GM12878 (cell line): ENCODE measurements around the gene WFDC12. TPM values are rescaled to one million over a fixed set of nuclear protein-coding genes. Genes with fewer than 3 reads are reported as not detected.

ENCODE experiments used
- ATAC-seq: fragments of 200-7000 bp; cut with Tn5 transposase; 3 replicates; pipeline ENCODE4 v1.9.1; 2020; ENCODE audit warnings: mild to moderate bottlenecking, moderate library complexity
- BruUV-seq: library from RNA; stranded (reverse); fragments of 400-500 nt; replicated peaks from 2 replicates; lab custom pipeline; 2021; lab: Mats Ljungman, UMichigan
- CTCF ChIA-PET: fragments of 300-600 bp; sonication (Branson Sonifier 250); formaldehyde crosslinking; extraction: SDS; loops from one replicate; lab custom pipeline; 2021; ENCODE audit warnings: inconsistent platforms; lab: Yijun Ruan, JAX
- POLR2A ChIA-PET: fragments of 350-600 bp; formaldehyde crosslinking; extraction: SDS; loops from one replicate; lab custom pipeline; 2021; ENCODE audit warnings: inconsistent platforms; lab: Charles Lee
- RAD21 ChIA-PET: fragments of 300-600 bp; sonication (Branson Sonifier 250); formaldehyde crosslinking; loops from one replicate; lab custom pipeline; 2023; ENCODE audit warnings: antibody characterized with exemption; ENCODE audit not compliant: unreplicated experiment; lab: Charles Lee
- SMC1A ChIA-PET: fragments of 300-600 bp; sonication (Branson Sonifier 250); formaldehyde crosslinking; loops from one replicate; lab custom pipeline; 2023; ENCODE audit not compliant: unreplicated experiment, uncharacterized antibody; lab: Charles Lee
- DNase-seq: peaks from one replicate; pipeline ENCODE4 v3.0.0-alpha.2; 2011; ENCODE audit warnings: low read depth, low spot score
- FAIRE-seq: peaks from 3 replicates; lab custom pipeline; 2011; peaks lifted over from hg19 to GRCh38; lab: Jason Lieb, UNC
- H2AFZ ChIP-seq: 2 replicates; pipeline ENCODE4 v1.6.0; 2011; ENCODE audit warnings: low read depth, low read length, control low read depth; ENCODE audit not compliant: control insufficient read depth
- H3K27ac ChIP-seq: 2 replicates; pipeline ENCODE4 v1.5.1; 2011; ENCODE audit warnings: control low read depth; ENCODE audit not compliant: control insufficient read depth, insufficient read depth
- H3K27me3 ChIP-seq, 2 experiments: replicated peaks in 1 of 2; 2 replicates each; pipeline versions ENCODE4 v1.6.0 to v1.6.1; 2011; ENCODE audit warnings: low read length in 1 of 2; ENCODE audit not compliant: control insufficient read depth in 2 of 2, insufficient read depth in 2 of 2
- H3K36me3 ChIP-seq, 2 experiments: 2 replicates each; pipeline ENCODE4 v1.5.1; 2011; ENCODE audit warnings: low read length in 1 of 2; ENCODE audit not compliant: control insufficient read depth in 2 of 2, insufficient read depth in 2 of 2
- H3K4me1 ChIP-seq: 2 replicates; pipeline ENCODE4 v1.6.1; 2011; ENCODE audit warnings: mild to moderate bottlenecking, low read length, moderate library complexity, mixed read lengths; ENCODE audit not compliant: control insufficient read depth, insufficient read depth
- H3K4me2 ChIP-seq: 2 replicates; pipeline ENCODE4 v1.6.0; 2011; ENCODE audit warnings: control low read depth; ENCODE audit not compliant: control insufficient read depth, insufficient read depth
- H3K4me3 ChIP-seq: fragments of 200-600 bp; sonication (generic); 2 replicates; pipeline ENCODE4 v1.5.1; 2016
- H3K79me2 ChIP-seq: 2 replicates; pipeline ENCODE4 v1.6.0; 2011; ENCODE audit warnings: low read length; ENCODE audit not compliant: control insufficient read depth, insufficient read depth
- H3K9ac ChIP-seq: 2 replicates; pipeline ENCODE4 v1.8.0; 2011; ENCODE audit warnings: low read length, control low read depth, mixed read lengths; ENCODE audit not compliant: control insufficient read depth, insufficient read depth
- H3K9me3 ChIP-seq: replicated peaks from 3 replicates; pipeline ENCODE4 v1.5.1; 2011; ENCODE audit warnings: mild to moderate bottlenecking, low read length; ENCODE audit not compliant: control insufficient read depth, insufficient read depth
- H4K20me1 ChIP-seq: 2 replicates; pipeline ENCODE4 v1.6.0; 2011; ENCODE audit not compliant: control insufficient read depth, insufficient read depth
- BMI1 ChIP-seq: fragments of 450-650 bp; IDR thresholded peaks from 2 replicates; pipeline ENCODE4 v1.6.1; 2016; ENCODE audit warnings: mild to moderate bottlenecking, moderate library complexity, borderline replicate concordance
- CTCF ChIP-seq, 3 experiments: IDR thresholded peaks in 2 of 3; conservative IDR thresholded peaks in 1 of 3; 2 replicates each; pipeline ENCODE4 v1.5.1; 2011; ENCODE audit warnings: low read depth in 3 of 3, low read length in 3 of 3, mild to moderate bottlenecking in 3 of 3, control low read depth in 2 of 3, moderate library complexity in 2 of 3, inconsistent platforms in 1 of 3, mixed read lengths in 1 of 3; ENCODE audit not compliant: control insufficient read depth in 2 of 3, insufficient read depth in 1 of 3; ENCODE audit errors: extremely low read depth in 1 of 3
- E2F8 ChIP-seq: fragments of 450-650 bp; IDR thresholded peaks from 2 replicates; pipeline ENCODE4 v1.6.1; 2018; ENCODE audit warnings: mild to moderate bottlenecking, low read depth, moderate library complexity; ENCODE audit not compliant: partially characterized antibody
- EED ChIP-seq: sonication (generic); IDR thresholded peaks from 2 replicates; pipeline ENCODE4 v1.6.1; 2016; ENCODE audit warnings: antibody characterized with exemption, low read depth
- GABPA ChIP-seq: IDR thresholded peaks from 2 replicates; pipeline ENCODE4 v1.6.1; 2014; ENCODE audit warnings: antibody characterized with exemption, low read depth, mild to moderate bottlenecking, inconsistent platforms
- IRF4 ChIP-seq: IDR thresholded peaks from 2 replicates; pipeline ENCODE4 v1.6.1; 2011; ENCODE audit warnings: low read depth, low read length
- JUNB ChIP-seq: IDR thresholded peaks from 2 replicates; pipeline ENCODE4 v1.6.1; 2016; ENCODE audit warnings: antibody characterized with exemption, mild to moderate bottlenecking
- KDM1A ChIP-seq: fragments of 200-600 bp; sonication (generic); IDR thresholded peaks from 2 replicates; pipeline ENCODE4 v1.6.1; 2016; ENCODE audit warnings: borderline replicate concordance
- MYB ChIP-seq: fragments of 150-350 bp; IDR thresholded peaks from 2 replicates; pipeline ENCODE4 v1.6.1; 2014; ENCODE audit warnings: mild to moderate bottlenecking, low read depth, low read length, borderline replicate concordance
- NFYA ChIP-seq: IDR thresholded peaks from 2 replicates; pipeline ENCODE4 v1.6.1; 2011; ENCODE audit warnings: low read depth, mild to moderate bottlenecking, low read length, improper control_type of control experiment, borderline replicate concordance
- POLR2A ChIP-seq: IDR thresholded peaks from 2 replicates; pipeline ENCODE4 v1.6.1; 2011; ENCODE audit warnings: low read depth, mild to moderate bottlenecking, low read length
- RAD21 ChIP-seq: IDR thresholded peaks from 2 replicates; pipeline ENCODE4 v1.6.1; 2011; ENCODE audit warnings: mild to moderate bottlenecking, low read depth, low read length, moderate library complexity; ENCODE audit not compliant: insufficient read depth
- RUNX3 ChIP-seq: IDR thresholded peaks from 2 replicates; pipeline ENCODE4 v1.6.1; 2012; ENCODE audit warnings: low read length, inconsistent platforms
- SMARCA5 ChIP-seq: fragments of 450-650 bp; IDR thresholded peaks from 2 replicates; pipeline ENCODE4 v1.6.1; 2017; ENCODE audit warnings: mild to moderate bottlenecking
- SMC3 ChIP-seq: IDR thresholded peaks from 2 replicates; pipeline ENCODE4 v1.6.1; 2011; ENCODE audit warnings: low read length, improper control_type of control experiment, borderline replicate concordance
- TCF7 ChIP-seq: IDR thresholded peaks from 2 replicates; pipeline ENCODE4 v1.6.1; 2014; ENCODE audit warnings: antibody characterized with exemption, borderline replicate concordance
- YY1 ChIP-seq: IDR thresholded peaks from 2 replicates; pipeline ENCODE4 v1.6.1; 2011; ENCODE audit warnings: low read depth, mild to moderate bottlenecking, low read length
- ZNF274 ChIP-seq: IDR thresholded peaks from one replicate; pipeline ENCODE4 v1.8.0; 2011; ENCODE audit not compliant: insufficient read length, insufficient read depth
- ZSCAN29 ChIP-seq: fragments of 450-650 bp; IDR thresholded peaks from 2 replicates; pipeline ENCODE4 v1.6.1; 2017; ENCODE audit warnings: mild to moderate bottlenecking, moderate library complexity
- WGBS: methylation state at CpG from one replicate; pipeline ENCODE4 v1.1.6; 2016; ENCODE audit warnings: low lambda C conversion rate; ENCODE audit not compliant: insufficient replicate concordance, insufficient coverage; ENCODE audit errors: missing lambda C conversion rate; 5-methylcytosine and 5-hydroxymethylcytosine counted together
- in situ Hi-C: fragments of 300-500 bp; cut with MboI; formaldehyde crosslinking; loops from 9 replicates; pipeline ENCODE4 v1.14.3; 2018; ENCODE audit warnings: mixed read lengths
- intact Hi-C: fragments of 100-400 bp; cut with micrococcal nuclease; formaldehyde crosslinking; loops from one replicate; pipeline ENCODE4 v1.14.2; 2022; ENCODE audit not compliant: unreplicated experiment
- polyA plus RNA-seq, 11 experiments: library from polyadenylated mRNA; depleted of rRNA in 4 of 11; unstranded in 6 of 11; stranded (reverse) in 5 of 11; fragments of >200 nt; fragmentation: Nextera tagmentation in 4 of 11; fragmentation: Illumina TruSeq in 1 of 11; extraction: Ambion mirVana in 4 of 11; extraction: Trizol in 1 of 11; gene quantifications; 1 replicate in 1 of 11; 2 replicates in 10 of 11; pipeline versions ENCODE4 v1.2.1 to v1.2.3, GENCODE V29; 2011 to 2016; ENCODE audit warnings: inconsistent platforms in 2 of 11, missing spikeins in 2 of 11, low read depth in 1 of 11
- total RNA-seq, 4 experiments: library from RNA; depleted of rRNA in 3 of 4; stranded (reverse); fragments of >200 nt in 3 of 4; fragmentation: Illumina TruSeq in 1 of 4; extraction: Trizol in 1 of 4; gene quantifications; 2 replicates each; pipeline versions ENCODE4 v1.2.1 to v1.2.3, GENCODE V29; 2013 to 2021

Gene WFDC12
- total and polyA plus RNA-seq, 10 of the 15 experiments (the other 5 are each of a cell fraction or from before 2014, with no cell fraction given) = not detected

GRCh38 chr20:45095805-45096238, 28.4 kb downstream of the WFDC12 start:
- Histone ChIP-seq H3K79me2 (no peaks in the 10 kb centered on the region), H3K4me3 (no peak overlapping the region), H3K4me2 (no peak overlapping the region)
- in situ Hi-C loops = no loop called here
- CTCF ChIA-PET = interaction anchor here (0.7 to 6.3 kb wide), 49 partner anchors 8 to 412 kb away, joined by 3 to 162 read pairs (median 6); partner anchors contain the start of genes PABPC1L and WFDC5
- TF ChIP-seq RAD21 (peak; percentile 86), IRF4 (no peak), E2F8 (no peak), SMC3 (peak; percentile 77), ZNF274 (no peak), CTCF (IDR thresholded peaks at IDR 0.05 in 2 of 3, conservative IDR thresholded peaks at IDR 0.05 in 1 of 3; ENCODE audit: control insufficient read depth in 2 of 3, extremely low read depth in 1 of 3, insufficient read depth in 1 of 3, low read depth in 3 of 3, low read length in 3 of 3) (peak; percentile 69 to 86 (median 84)), GABPA (no peak), KDM1A (no peak), NFYA (no peak), TCF7 (0 out of 2 replicates have a peak, but pooled peaks have one; percentile 43), MYB (no peak), BMI1 (no peak), POLR2A (no peak), RUNX3 (0 out of 2 replicates have a peak, but pooled peaks have one; percentile 11), ZSCAN29 (no peak), YY1 (peak; percentile 61; the same call in 1 of the 2 replicates), EED (no peak), JUNB (no peak), SMARCA5 (no peak)
- TF ChIP-seq, all 136 proteins: peak for 6
- Histone ChIP-seq H3K36me3 (no peaks in the 10 kb centered on the region; a peak in 1 of 4 replicates), H2AFZ (no peak overlapping the region), H3K9ac (no peak overlapping the region), H4K20me1 (no peaks in the 10 kb centered on the region; the same call in 1 of the 2 replicates), H3K4me1 (no peaks in the 10 kb centered on the region), H3K27ac (no peak overlapping the region), H3K9me3 (no peaks in the 10 kb centered on the region; the same call in 2 of the 3 replicates), H3K27me3 (peaks cover under 1 to 7% of the 10 kb centered on the region in 2 experiments; a peak in 3 of 4 replicates)
- ATAC-seq (peak; percentile 82), FAIRE-seq (peak; percentile 80), DNase-seq (peak; percentile 27)
- intact Hi-C loops = loop anchor here (1.0 to 5.0 kb wide), 4 partner anchors 52 to 196 kb away; partner anchors contain the start of gene PABPC1L
- ChIA-PET RAD21 (interaction anchor here (0.5 to 7.0 kb wide), 21 partner anchors 9 to 619 kb away, joined by 3 to 85 read pairs (median 4); no protein-coding TSS in a partner anchor), SMC1A (interaction anchor here (0.6 to 8.3 kb wide), 32 partner anchors 8 to 574 kb away, joined by 3 to 108 read pairs (median 4); partner anchors contain the start of genes PABPC1L and SERINC3), POLR2A (interaction anchor here (1.0 kb wide), 1 partner anchor 17 kb away, joined by 3 read pairs; no protein-coding TSS in a partner anchor)
- BruUV-seq = no TSS peak
- WGBS = 0% methylated on average over 7 of the region's 7 CpGs
